Vagina (tissue), 2 donors: ENCODE results near the gene AGPAT3. TPM values are rescaled to one million over a fixed set of nuclear protein-coding genes. Genes with fewer than 3 reads are reported as not detected.

Experiments
- DNase-seq, 2 donors: peaks; one replicate each; pipeline ENCODE4 v3.0.0-alpha.2; 2017; ENCODE audit errors: extremely low spot score in 2 of 2
- H3K27ac ChIP-seq: fragments of 200-600 bp; sonication (generic); one replicate; pipeline ENCODE4 v1.5.1; 2019
- H3K27me3 ChIP-seq: fragments of 200-600 bp; sonication (generic); one replicate; pipeline ENCODE4 v1.5.1; 2019
- H3K36me3 ChIP-seq, 2 donors: fragments of 200-600 bp; sonication (generic); one replicate each; pipeline ENCODE4 v1.5.1; 2017 to 2019
- H3K4me1 ChIP-seq: fragments of 200-600 bp; sonication (generic); one replicate; pipeline ENCODE4 v1.5.1; 2019
- H3K4me3 ChIP-seq, 2 donors: fragments of 200-600 bp; sonication (generic); 1 replicate in 1 of 2; 2 replicates in 1 of 2; pipeline ENCODE4 v1.5.1; 2016 to 2019
- H3K9me3 ChIP-seq: fragments of 200-600 bp; sonication (generic); one replicate; pipeline ENCODE4 v1.5.1; 2019
- CTCF ChIP-seq, 3 experiments: fragments of 450-650 bp in 2 of 3; fragments of 200-600 bp in 1 of 3; sonication (generic) in 1 of 3; IDR thresholded peaks; one replicate each; pipeline ENCODE4 v1.5.1; 2017 to 2019; ENCODE audit warnings: antibody characterized with exemption in 3 of 3, mild to moderate bottlenecking in 2 of 3, moderate library complexity in 2 of 3
- POLR2A ChIP-seq, 2 donors: fragments of 450-650 bp; IDR thresholded peaks; one replicate each; pipeline ENCODE4 v1.6.1; 2017; ENCODE audit warnings: antibody characterized with exemption in 2 of 2, mild to moderate bottlenecking in 2 of 2, moderate library complexity in 2 of 2
- POLR2AphosphoS5 ChIP-seq, 2 donors: sonication (generic); formaldehyde crosslinking; IDR thresholded peaks; one replicate each; pipeline ENCODE4 v1.9.0; 2017; ENCODE audit warnings: antibody characterized with exemption in 2 of 2, mild to moderate bottlenecking in 2 of 2, low read depth in 1 of 2; ENCODE audit not compliant: insufficient read depth in 1 of 2
- intact Hi-C: fragments of 100-400 bp; cut with DNase I; formaldehyde crosslinking; loops from one replicate; pipeline ENCODE4 v1.15.1; 2023
- small RNA-seq: library from RNA; depleted of rRNA; stranded (forward); fragments of <200 nt; gene quantifications from one replicate; pipeline ENCODE3, GENCODE V24; 2016
- total RNA-seq: library from RNA; depleted of rRNA; stranded (reverse); fragments of >200 nt; gene quantifications from one replicate; pipeline ENCODE4 v1.2.3, GENCODE V29; 2016

Gene AGPAT3
- total RNA-seq, 1 donor from 2014 or later: 34.4 TPM

- peaks cover 30% of the 10 kb centered on the region for H3K4me1 ChIP-seq
- H3K4me3 ChIP-seq: no peak overlapping the region
- no peak overlapping the region for H3K27ac ChIP-seq
- TF ChIP-seq CTCF (IDR thresholded peaks at IDR 0.05): no peak
- no peak for TF ChIP-seq POLR2A (IDR thresholded peaks at IDR 0.05)
- TF ChIP-seq POLR2AphosphoS5 (IDR thresholded peaks at IDR 0.05; ENCODE audit: insufficient read depth in 1 of 2, low read depth in 1 of 2): no peak
- DNase-seq: no peak
- intact Hi-C loops: no loop called here
- no peaks in the 10 kb centered on the region for H3K27me3 ChIP-seq
- peaks cover 0 to 10% of the 10 kb centered on the region in 2 donors for H3K36me3 ChIP-seq
- no peaks in the 10 kb centered on the region for H3K9me3 ChIP-seq
Observed at GRCh38 chr21:44028287-44028659, 163.2 kb downstream of the AGPAT3 start.

- intact Hi-C loops: no loop called here
- Histone ChIP-seq H3K27ac (no peak overlapping the region), H3K27me3 (no peaks in the 10 kb centered on the region), H3K4me1 (peaks cover 30% of the 10 kb centered on the region), H3K4me3 (no peak overlapping the region), H3K9me3 (no peaks in the 10 kb centered on the region), H3K36me3 (peaks cover 0 to 22% of the 10 kb centered on the region in 2 donors)
- no peak for DNase-seq
- TF ChIP-seq POLR2AphosphoS5 (IDR thresholded peaks at IDR 0.05; ENCODE audit: insufficient read depth in 1 of 2, low read depth in 1 of 2) (no peak), CTCF (IDR thresholded peaks at IDR 0.05) (no peak), POLR2A (IDR thresholded peaks at IDR 0.05) (no peak)
Observed at GRCh38 chr21:44029460-44030087, 164.6 kb downstream of the AGPAT3 start.

- H3K4me1 ChIP-seq: no peaks in the 10 kb centered on the region
- H3K36me3 ChIP-seq: peaks cover 0 to 60% of the 10 kb centered on the region in 2 donors
- no peak for DNase-seq
- intact Hi-C loops: loop anchor here (5.0 kb wide), 1 partner anchor 1333 kb away; no protein-coding TSS in a partner anchor
- H3K4me3 ChIP-seq: no peak overlapping the region
- H3K9me3 ChIP-seq: no peaks in the 10 kb centered on the region
- no peak for TF ChIP-seq POLR2A (IDR thresholded peaks at IDR 0.05)
- no peak for TF ChIP-seq POLR2AphosphoS5 (IDR thresholded peaks at IDR 0.05; ENCODE audit: insufficient read depth in 1 of 2, low read depth in 1 of 2)
- no peak for TF ChIP-seq CTCF (IDR thresholded peaks at IDR 0.05)
- no peaks in the 10 kb centered on the region for H3K27me3 ChIP-seq
- H3K27ac ChIP-seq: no peak overlapping the region
Observed at GRCh38 chr21:44035244-44035643, 170.2 kb downstream of the AGPAT3 start.

Small RNA genes lying within 50 kb of the gene (small RNA-seq; reads per million reads assigned to genes)
- not detected for gene RNU6-1150P
- not detected for gene RNU6-859P

Other genes with a start within 250 kb of the AGPAT3 start
- 2.7 TPM for gene HSF2BP, start 205.7 kb upstream of the AGPAT3 start, total RNA-seq
- 18.9 TPM for gene RRP1B, start 205.7 kb upstream of the AGPAT3 start, total RNA-seq
- gene PDXK, start 146.1 kb upstream of the AGPAT3 start, total RNA-seq: 58.7 TPM
- gene CSTB, start 88.9 kb upstream of the AGPAT3 start, total RNA-seq: 173 TPM
- 18.2 TPM for gene RRP1, start 75.6 kb upstream of the AGPAT3 start, total RNA-seq
- 22.6 TPM for gene TRAPPC10, start 147.1 kb downstream of the AGPAT3 start, total RNA-seq
- gene PWP2, start 242.2 kb downstream of the AGPAT3 start, total RNA-seq: 20.4 TPM